Measurements from ENCODE around the gene AKR1E2. TPM values are rescaled to one million over a fixed set of nuclear protein-coding genes. Genes with fewer than 3 reads are reported as not detected.

AKR1E2 gene
- total and polyA plus RNA-seq, 10 of the 15 experiments (the other 5 are each of a cell fraction or from before 2014, with no cell fraction given) = not detected

DNA sequence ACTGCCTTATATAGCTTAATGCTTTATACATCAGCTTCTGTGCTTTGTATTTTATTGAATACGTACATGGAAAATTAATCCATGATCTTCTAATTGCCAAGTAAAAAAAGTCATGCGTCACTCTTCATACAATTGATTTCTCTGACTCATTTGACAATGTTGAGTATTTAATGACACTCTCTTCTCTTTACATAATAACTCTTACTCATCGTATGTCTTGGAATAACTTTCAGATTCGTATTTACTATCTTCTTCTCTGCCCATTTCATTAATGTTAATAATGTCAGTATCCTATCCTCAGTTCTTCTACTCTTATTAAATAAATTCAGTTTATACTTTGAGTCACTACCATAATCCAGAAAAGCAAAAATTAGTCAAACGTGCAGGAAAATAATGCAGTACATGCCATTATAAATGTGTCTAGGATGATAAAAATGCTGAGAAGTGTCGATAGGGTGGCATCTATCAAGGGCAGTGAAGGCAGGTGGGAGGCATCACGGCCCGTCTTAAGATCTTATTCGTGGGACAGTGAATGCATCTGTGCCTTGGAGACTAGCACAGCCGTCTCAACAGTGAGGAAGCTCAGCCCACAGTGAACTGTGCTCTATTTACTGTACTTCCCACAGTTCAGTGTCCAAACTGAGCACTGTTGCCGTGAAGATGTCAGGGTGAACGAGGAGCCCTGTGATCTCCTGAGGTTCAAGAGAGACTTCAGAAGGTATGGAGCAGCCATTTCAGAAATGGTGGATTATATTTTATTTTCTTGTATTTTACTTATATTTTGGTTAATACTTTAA lies 39.8 kb upstream of the AKR1E2 start:
- no peak overlapping the region for H3K4me2 ChIP-seq (ENCODE audit: control insufficient read depth, insufficient read depth)
- intact Hi-C loops (cut with micrococcal nuclease; ENCODE audit: unreplicated experiment) (no loop called here), in situ Hi-C loops (cut with MboI) (no loop called here)
- BruUV-seq (replicated peaks) = no TSS peak
- WGBS (ENCODE audit: insufficient coverage, insufficient replicate concordance, low lambda C conversion rate, missing lambda C conversion rate) = 38% methylated on average over 12 of the region's 12 CpGs
- POLR2A ChIA-PET = no interaction called here
- CTCF ChIA-PET = no interaction called here
- H3K27me3 ChIP-seq (replicated peaks in 1 of 2; ENCODE audit: control insufficient read depth in 2 of 2, insufficient read depth in 2 of 2, low read length in 1 of 2) = no peaks in the 10 kb centered on the region; a peak in 1 of 4 replicates
- TF ChIP-seq MEF2A (IDR thresholded peaks at IDR 0.05; ENCODE audit: insufficient read depth, low read depth, low read length) (no peak), ASH2L (IDR thresholded peaks at IDR 0.05; ENCODE audit: borderline replicate concordance, low read depth) (no peak), DPF2 (IDR thresholded peaks at IDR 0.05) (no peak), FOXK2 (IDR thresholded peaks at IDR 0.05) (no peak), YY1 (IDR thresholded peaks at IDR 0.05; ENCODE audit: low read depth, low read length) (no peak)
- TF ChIP-seq, protein P1, sequence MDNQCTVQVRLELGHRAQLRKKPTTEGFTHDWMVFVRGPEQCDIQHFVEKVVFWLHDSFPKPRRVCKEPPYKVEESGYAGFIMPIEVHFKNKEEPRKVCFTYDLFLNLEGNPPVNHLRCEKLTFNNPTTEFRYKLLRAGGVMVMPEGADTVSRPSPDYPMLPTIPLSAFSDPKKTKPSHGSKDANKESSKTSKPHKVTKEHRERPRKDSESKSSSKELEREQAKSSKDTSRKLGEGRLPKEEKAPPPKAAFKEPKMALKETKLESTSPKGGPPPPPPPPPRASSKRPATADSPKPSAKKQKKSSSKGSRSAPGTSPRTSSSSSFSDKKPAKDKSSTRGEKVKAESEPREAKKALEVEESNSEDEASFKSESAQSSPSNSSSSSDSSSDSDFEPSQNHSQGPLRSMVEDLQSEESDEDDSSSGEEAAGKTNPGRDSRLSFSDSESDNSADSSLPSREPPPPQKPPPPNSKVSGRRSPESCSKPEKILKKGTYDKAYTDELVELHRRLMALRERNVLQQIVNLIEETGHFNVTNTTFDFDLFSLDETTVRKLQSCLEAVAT (IDR thresholded peaks at IDR 0.05) = no peak
- H3K79me2 ChIP-seq (ENCODE audit: control insufficient read depth, insufficient read depth, low read length) = no peaks in the 10 kb centered on the region
- SMC1A ChIA-PET (ENCODE audit: uncharacterized antibody, unreplicated experiment) = interaction anchor here (0.5 kb wide), 1 partner anchor 454 kb away, joined by 3 read pairs; no protein-coding TSS in a partner anchor
- H3K9ac ChIP-seq (ENCODE audit: control insufficient read depth, insufficient read depth, low read length) = no peak overlapping the region
- H4K20me1 ChIP-seq (ENCODE audit: control insufficient read depth, insufficient read depth) = no peaks in the 10 kb centered on the region
- no peak overlapping the region for H3K4me3 ChIP-seq
- FAIRE-seq = no peak
- no peaks in the 10 kb centered on the region for H3K9me3 ChIP-seq (replicated peaks; ENCODE audit: control insufficient read depth, insufficient read depth, low read length)
- no peak for DNase-seq (ENCODE audit: low read depth, low spot score)
- ATAC-seq = no peak
- no peaks in the 10 kb centered on the region for H3K4me1 ChIP-seq (ENCODE audit: control insufficient read depth, insufficient read depth, low read length)
- no peaks in the 10 kb centered on the region for H3K36me3 ChIP-seq (ENCODE audit: control insufficient read depth in 2 of 2, insufficient read depth in 2 of 2, low read length in 1 of 2)
- H2AFZ ChIP-seq (ENCODE audit: control insufficient read depth, low read depth, low read length) = no peak overlapping the region
- no peak overlapping the region for H3K27ac ChIP-seq (ENCODE audit: control insufficient read depth, insufficient read depth)
- RAD21 ChIA-PET (ENCODE audit: unreplicated experiment) = no interaction called here

All from GM12878 (cell line).